HG02938 (cell line): ENCODE measurements around the gene KCNJ5.

ENCODE experiments used
- ATAC-seq: cut with Tn5 transposase; IDR thresholded peaks from one replicate; pipeline ENCODE4 v1.9.1; 2021; ENCODE audit warnings: mild to moderate bottlenecking, moderate library complexity; ENCODE audit not compliant: unreplicated experiment

KCNJ5 gene

GRCh38 chr11:128946648-128947047 lies 55.5 kb downstream of the KCNJ5 start:
- no peak for ATAC-seq

GRCh38 chr11:128947773-128948172 lies 56.6 kb downstream of the KCNJ5 start:
- no peak for ATAC-seq

DNA sequence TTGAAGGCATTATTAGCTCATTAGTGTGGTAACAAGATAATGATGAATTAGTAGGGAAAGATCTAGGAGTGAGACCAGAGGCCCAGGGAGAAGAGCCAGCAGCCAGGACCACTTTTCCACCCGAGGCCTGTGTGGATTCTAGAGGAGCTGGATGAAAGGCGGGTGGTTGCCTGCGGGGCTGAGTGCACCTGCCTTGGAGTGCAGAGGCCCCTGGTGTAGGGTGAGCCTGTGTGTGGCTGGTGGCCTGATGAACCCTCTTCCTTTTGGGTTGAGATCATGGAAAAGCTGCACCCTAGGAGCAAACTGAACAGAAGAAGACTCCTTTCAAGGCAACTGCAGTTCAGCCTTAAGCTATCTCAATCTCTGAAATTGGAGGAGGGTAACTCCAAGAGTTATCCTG lies 57.4 kb downstream of the KCNJ5 start:
- no peak for ATAC-seq

DNA sequence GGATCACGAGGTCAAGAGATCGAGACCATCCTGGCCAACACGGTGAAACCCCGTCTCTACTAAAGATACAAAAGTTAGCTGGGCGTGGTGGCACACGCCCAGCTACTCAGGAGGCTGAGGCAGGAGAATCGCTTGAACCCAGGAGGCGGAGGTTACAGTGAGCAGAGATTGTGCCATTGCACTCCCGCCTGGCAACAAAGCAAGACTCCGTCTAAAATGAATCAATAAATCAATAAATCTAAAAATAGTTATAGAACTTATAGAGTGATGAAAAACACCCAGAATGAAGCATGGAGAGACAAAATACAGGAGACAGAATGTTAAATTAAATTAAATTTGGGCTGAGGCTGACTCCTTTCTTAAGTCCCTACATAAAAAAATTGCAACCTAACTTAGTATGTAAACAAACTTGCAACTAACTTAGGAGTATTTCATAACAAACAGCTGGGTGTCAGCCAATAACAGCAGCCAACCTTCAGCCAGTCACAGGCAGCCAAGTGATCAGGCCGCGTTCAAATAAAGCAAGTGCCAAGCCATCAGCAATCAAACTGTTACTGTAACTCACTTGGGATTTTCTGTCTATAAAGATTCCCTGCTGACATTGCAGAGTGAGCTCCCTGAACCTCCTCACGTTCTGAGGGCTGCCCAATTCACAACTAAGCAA lies 58.8 kb downstream of the KCNJ5 start:
- ATAC-seq = no peak

DNA sequence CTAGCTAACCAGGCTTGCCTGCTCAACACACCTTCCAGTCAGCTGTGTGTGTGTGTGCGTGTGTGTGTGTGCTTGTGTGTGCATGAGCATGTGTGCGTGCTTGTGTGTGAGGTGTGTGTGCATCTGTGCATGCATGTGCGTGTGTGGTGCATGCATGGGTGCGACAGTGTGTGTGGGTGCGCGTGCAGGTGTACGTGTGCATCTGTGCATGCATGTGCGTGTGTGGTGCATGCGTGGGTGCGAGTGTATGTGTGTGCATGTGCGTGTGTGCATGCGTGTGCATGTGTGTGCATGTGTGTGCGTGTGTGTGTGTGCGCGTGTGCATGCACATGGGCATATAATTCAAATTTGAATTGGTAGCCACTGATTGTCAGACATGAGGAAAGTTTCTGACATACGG lies 62.0 kb downstream of the KCNJ5 start:
- ATAC-seq = no peak

GRCh38 chr11:128955636-128956035 lies 64.5 kb downstream of the KCNJ5 start:
- ATAC-seq = no peak

DNA sequence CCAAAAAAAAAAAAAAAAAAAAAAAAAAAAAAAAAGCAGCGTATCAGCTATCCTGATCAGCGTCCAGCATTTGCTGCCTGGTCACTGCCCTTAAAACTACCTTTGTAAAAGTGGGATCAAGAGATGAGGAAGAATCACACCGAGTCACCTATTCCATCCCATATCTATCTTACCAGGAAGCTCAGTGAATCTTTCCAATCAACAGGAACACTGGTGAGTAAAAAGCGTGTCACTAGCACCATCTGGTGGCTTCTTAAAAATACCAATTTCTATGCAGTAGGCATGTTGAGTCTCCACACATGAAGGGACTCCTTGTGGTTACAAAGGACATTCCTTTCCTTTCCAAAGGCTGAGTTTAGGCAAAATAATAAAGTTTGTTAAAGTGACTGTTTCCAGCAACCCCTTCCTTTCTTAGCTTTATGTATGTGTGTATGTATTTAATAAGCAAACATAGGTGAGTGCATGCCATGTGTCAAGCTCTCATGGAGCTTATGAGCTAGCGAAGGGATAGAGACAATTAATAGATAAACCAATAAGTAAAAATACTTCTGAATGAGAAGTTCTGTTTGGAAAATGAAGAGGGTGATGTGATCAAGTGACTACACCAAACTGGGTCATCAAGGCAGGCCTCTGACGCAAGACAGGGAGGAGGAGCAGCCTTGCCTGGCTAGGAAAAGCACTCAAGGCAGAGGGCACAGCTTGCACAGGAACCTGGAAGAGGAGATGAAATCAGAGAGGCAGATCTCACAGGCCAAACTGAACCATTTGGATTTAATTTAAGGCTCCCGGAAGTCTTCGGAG lies 65.4 kb downstream of the KCNJ5 start:
- peak; percentile 86 for ATAC-seq

- no peak for ATAC-seq
Measured at GRCh38 chr11:128957202-128957482, 66.0 kb downstream of the KCNJ5 start.

DNA sequence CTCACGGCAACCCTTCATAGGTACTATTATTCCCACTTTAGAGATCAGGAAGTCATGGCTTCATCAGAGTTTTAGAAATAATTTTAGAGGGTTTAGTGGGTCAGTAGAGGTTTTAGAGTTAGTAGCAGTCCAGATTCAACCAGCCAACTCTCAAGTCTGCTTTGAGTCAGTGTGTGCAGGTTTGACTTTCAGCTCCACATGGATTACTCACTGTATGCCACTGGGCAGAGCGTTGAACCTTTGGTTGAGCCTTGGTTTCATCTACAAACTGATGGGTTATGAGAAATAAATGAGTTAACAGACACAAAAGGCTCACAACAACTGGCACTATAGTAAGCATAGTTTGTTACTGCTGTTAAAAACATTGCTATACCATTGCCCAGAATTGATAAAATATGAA lies 70.5 kb downstream of the KCNJ5 start:
- no peak for ATAC-seq

- no peak for ATAC-seq
Measured at GRCh38 chr11:128962896-128963295, 71.7 kb downstream of the KCNJ5 start.

DNA sequence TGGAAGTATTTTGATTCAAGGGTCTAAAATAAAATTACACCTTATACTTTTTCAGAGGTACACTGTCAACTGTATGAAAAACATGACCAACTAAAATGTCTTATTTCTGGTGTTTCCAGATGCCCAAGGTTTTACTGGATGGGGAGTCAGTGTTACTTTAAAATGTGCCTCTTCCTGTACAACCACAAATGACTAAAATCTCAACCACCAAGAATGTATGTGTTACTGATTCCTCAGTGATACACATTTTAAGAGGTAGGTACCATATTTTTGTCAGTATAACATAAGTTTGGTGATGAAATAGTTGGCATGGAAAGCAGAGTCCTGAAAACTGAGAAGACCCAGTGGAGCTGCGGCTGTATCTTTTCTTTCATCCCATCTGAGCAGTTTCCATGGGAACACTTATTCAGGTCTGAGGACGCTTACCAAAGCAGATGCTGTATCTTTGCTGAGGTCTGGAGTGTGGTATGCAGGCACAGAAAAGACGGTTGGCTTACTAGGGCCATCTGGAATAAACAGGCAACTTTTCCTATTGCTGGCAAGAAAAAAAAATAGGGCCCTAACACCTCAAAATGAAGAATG lies 72.7 kb downstream of the KCNJ5 start:
- no peak for ATAC-seq

- ATAC-seq = no peak
Measured at GRCh38 chr11:128964463-128964930, 73.3 kb downstream of the KCNJ5 start.

DNA sequence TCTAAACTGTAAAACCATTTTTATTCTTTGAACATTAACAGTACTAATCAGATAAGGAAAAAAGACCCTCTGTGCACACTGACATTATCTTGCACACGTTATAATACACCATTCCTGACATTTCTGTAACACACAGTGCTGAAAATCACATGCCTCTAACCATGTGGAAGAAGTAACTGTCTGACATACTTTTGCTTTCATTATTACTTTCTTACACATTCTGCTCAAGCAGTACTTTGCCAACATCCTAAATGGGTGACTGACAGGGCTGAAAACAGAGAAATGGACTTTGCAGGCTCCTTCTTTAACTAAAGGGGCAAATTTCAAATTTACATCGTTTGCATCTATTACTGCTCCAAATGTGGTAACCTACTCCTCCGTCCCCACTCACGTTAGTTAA lies 74.3 kb downstream of the KCNJ5 start:
- ATAC-seq = peak; percentile 96

GRCh38 chr11:128967578-128967977 lies 76.4 kb downstream of the KCNJ5 start:
- no peak for ATAC-seq

DNA sequence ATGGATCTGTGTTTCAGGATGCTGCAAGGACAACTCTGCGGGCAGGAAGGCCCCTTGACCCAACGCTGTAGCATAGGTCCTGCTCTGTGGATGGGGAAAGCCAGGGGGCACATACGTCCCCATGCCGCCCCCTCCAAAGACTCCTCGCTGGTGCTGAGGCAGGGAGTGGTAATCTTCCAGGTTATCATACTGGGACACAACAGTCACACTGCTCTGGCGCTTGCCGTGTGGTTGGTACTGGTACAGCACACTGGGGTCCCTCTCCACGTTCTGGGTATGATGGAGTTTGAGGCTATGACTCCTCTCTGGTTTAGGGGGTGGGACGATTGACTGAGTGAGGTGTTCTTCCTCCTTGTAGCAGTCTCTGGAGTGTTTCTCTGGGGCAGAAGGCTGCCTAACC lies 77.8 kb downstream of the KCNJ5 start:
- ATAC-seq = no peak
